Kidney epithelial cell (primary cell): ENCODE measurements around the gene UNC5C. TPM values are rescaled to one million over a fixed set of nuclear protein-coding genes. Genes with fewer than 3 reads are reported as not detected.

ENCODE experiments used
- DNase-seq: peaks from one replicate; pipeline ENCODE4 v3.0.0-alpha.2; 2010; ENCODE audit warnings: low read depth
- H3K27me3 ChIP-seq: 2 replicates; pipeline ENCODE4 v1.6.0; 2011; ENCODE audit warnings: low read length; ENCODE audit not compliant: control insufficient read depth, insufficient read depth
- H3K36me3 ChIP-seq: 2 replicates; pipeline ENCODE4 v1.5.1; 2011; ENCODE audit warnings: low read length; ENCODE audit not compliant: control insufficient read depth, insufficient read depth
- H3K4me3 ChIP-seq: 2 replicates; pipeline ENCODE4 v1.5.1; 2011; ENCODE audit warnings: low read depth, mild to moderate bottlenecking, control low read depth, low read length
- CTCF ChIP-seq: IDR thresholded peaks from 2 replicates; pipeline ENCODE4 v1.5.1; 2011; ENCODE audit warnings: mild to moderate bottlenecking, moderate library complexity, low read length, control low read depth, inconsistent platforms; ENCODE audit not compliant: insufficient read depth, poor library complexity, severe bottlenecking
- total RNA-seq: library from RNA; depleted of rRNA; stranded (reverse); fragments of >200 nt; gene quantifications from 2 replicates; pipeline ENCODE4 v1.2.3, GENCODE V29; 2015

Gene UNC5C
- total RNA-seq, 1 donor from 2014 or later: 2.8 TPM

- no peak for DNase-seq
- Histone ChIP-seq H3K4me3 (no peak overlapping the region), H3K27me3 (no peaks in the 10 kb centered on the region), H3K36me3 (no peaks in the 10 kb centered on the region)
- no peak for TF ChIP-seq CTCF
Observed at GRCh38 chr4:95186666-95187065, 362.1 kb downstream of the UNC5C start.

DNA sequence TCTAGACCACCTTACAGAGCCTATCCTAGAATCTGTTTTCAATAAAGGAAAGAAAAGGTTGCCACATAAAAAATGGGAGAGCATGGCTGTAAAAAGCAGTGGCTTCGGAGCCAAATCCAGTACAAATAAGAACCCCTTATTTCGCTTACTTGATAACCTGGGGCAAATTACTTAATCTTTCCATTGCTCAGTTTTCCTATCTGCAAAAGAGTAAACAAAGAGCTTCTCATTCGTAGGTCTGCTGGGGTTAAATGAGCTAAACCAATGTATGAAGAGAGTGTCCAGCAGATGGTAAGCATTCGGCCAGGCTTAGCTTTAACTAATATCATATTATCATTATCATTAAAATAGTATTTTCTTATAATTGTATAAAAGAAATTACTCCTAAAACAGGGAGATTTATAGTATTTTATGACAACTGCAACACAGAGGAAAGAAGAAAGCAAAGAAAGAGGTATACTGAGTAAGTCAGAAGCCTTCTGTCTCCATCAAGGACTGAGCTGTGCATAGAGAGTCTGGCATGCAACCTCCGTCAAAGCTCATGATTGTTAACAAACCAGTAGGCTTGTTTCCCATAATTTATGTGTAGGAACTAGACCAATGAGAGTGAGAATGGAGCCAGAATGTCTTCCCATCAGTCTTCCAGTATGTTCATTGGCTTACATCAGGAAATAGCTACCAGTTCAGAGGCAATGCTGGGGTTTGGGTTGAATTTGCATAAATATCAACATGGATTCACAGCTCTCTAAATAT, 364.9 kb downstream of the UNC5C start:
- DNase-seq: no peak
- no peak for TF ChIP-seq CTCF
- Histone ChIP-seq H3K27me3 (no peaks in the 10 kb centered on the region), H3K4me3 (no peak overlapping the region), H3K36me3 (no peaks in the 10 kb centered on the region)

GRCh38 chr4:95181996-95182306, 366.8 kb downstream of the UNC5C start:
- no peak overlapping the region for H3K4me3 ChIP-seq

DNA sequence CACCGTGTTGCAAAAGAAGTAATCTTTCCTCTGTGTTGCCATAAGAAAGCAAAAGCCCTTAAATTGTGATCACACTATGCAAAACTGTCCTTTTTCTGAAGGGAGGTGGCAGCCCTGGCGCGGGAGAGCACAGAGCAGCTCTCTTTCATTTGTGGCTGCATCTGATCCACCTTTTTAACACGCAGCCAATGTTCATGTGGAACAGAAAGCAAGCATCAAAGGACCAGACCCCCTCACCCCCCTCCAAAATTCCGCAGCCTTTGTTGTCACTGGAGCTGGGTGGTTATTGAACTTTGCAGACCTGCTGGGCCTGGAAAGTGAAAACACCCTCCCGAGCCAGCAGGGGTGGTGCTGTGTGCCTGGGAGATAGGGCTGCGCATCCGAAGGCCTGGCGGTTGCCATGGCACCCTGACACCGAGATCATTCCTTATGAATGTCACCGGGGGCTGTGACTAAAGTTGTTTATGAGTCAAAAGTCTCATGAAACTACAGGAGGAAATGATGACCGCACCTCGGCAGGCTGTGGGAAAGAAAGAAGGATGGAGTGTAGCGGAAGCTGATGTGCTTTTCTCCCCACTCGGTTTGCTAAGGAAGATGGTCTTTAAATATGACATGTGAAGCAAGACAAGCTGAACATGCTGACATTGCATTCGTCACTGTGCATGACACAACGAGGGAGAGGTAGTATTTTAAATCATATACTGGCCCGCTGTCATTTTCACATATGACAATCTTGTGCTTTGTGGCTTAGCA, 367.4 kb downstream of the UNC5C start:
- Histone ChIP-seq H3K36me3 (no peaks in the 10 kb centered on the region), H3K27me3 (no peaks in the 10 kb centered on the region), H3K4me3 (no peak overlapping the region)
- no peak for TF ChIP-seq CTCF
- DNase-seq: no peak

More at GRCh38 chr4:95181996-95182306, 366.8 kb downstream of the UNC5C start:
- no peak for DNase-seq
- Histone ChIP-seq H3K27me3 (no peaks in the 10 kb centered on the region), H3K36me3 (no peaks in the 10 kb centered on the region)
- no peak for TF ChIP-seq CTCF

GRCh38 chr4:95180531-95181242, 368.1 kb downstream of the UNC5C start:
- TF ChIP-seq CTCF: no peak
- Histone ChIP-seq H3K27me3 (no peaks in the 10 kb centered on the region), H3K4me3 (no peak overlapping the region), H3K36me3 (no peaks in the 10 kb centered on the region)
- DNase-seq: no peak
